Measurements from ENCODE around the gene GCNT2. TPM values are rescaled to one million over a fixed set of nuclear protein-coding genes. Genes with fewer than 3 reads are reported as not detected.

GCNT2 gene
- total and polyA plus RNA-seq, 2 donors (not counting 1 experiment from before 2014, with no cell fraction given): 1.3 to 2.1 TPM

DNA sequence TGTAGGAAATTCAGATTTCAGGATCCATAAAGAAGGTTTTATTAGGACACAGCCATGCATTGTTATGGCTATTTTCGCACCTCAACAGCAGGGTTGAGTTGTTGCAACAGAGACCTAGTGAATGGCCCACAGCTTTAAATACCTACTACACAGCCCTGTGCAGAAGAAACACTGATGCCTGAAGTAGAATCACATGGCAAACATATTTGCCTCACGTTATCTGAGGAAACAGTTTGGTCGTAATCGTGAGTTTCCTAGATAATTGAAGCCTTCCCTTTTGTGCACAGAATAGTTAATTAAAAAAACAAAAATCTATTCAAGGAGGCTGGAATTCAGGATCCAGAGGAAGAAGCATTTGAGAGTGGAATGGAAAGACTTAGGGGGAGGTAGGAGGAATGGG is 55.1 kb downstream of the GCNT2 start:
- Histone ChIP-seq H3K27me3 (ENCODE audit: control insufficient read depth, insufficient read depth, low read length) (no peaks in the 10 kb centered on the region), H3K4me2 (ENCODE audit: extremely low read depth, insufficient read depth, low read length) (no peak overlapping the region), H3K4me1 (ENCODE audit: control insufficient read depth, extremely low read depth, insufficient read depth, low read length) (no peaks in the 10 kb centered on the region), H3K79me2 (ENCODE audit: control insufficient read depth, insufficient read depth, low read length) (no peaks in the 10 kb centered on the region), H3K9ac (ENCODE audit: insufficient read depth, low read length) (no peak overlapping the region), H4K20me1 (ENCODE audit: control insufficient read depth, extremely low read depth, insufficient read depth, low read length) (no peaks in the 10 kb centered on the region), H3K9me3 (ENCODE audit: control insufficient read depth, insufficient read depth, low read depth, low read length) (no peaks in the 10 kb centered on the region), H2AFZ (ENCODE audit: low read length) (no peak overlapping the region), H3K4me3 (replicated peaks in 1 of 4; ENCODE audit: control extremely low read depth in 1 of 4, insufficient read depth in 1 of 4, low read depth in 3 of 4, low read length in 4 of 4) (no peak overlapping the region), H3K27ac (ENCODE audit: insufficient read depth, low read length) (no peak overlapping the region), H3K36me3 (ENCODE audit: control insufficient read depth, insufficient read depth, low read length) (no peaks in the 10 kb centered on the region)
- no peak for TF ChIP-seq EZH2 (IDR thresholded peaks at IDR 0.05; ENCODE audit: low read length, missing control alignments)
- DNase-seq (ENCODE audit: low read depth in 2 of 2): no peak

DNA sequence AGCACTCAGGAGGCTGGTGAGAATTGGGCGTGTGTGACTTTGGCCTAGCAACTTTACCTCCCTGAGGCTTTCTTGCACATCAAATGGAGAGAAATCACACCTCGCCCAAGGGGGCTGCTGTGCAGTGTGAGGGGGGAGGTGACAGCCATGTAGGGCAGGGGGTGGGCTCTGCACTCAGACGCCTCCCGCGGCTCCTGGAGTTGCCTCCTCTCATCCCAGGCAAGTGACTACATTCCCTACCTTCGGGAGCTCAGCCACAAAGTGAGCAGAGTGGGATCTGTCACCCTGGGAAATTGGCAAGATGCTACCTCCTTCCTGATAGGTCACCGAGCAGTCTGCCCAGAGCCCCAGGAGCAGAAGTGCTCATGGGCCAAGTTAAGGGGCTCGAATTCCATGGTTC is 56.0 kb downstream of the GCNT2 start:
- no peak overlapping the region for H3K4me3 ChIP-seq (replicated peaks in 1 of 4; ENCODE audit: control extremely low read depth in 1 of 4, insufficient read depth in 1 of 4, low read depth in 3 of 4, low read length in 4 of 4)
- H4K20me1 ChIP-seq (ENCODE audit: control insufficient read depth, extremely low read depth, insufficient read depth, low read length): no peaks in the 10 kb centered on the region
- H3K27me3 ChIP-seq (ENCODE audit: control insufficient read depth, insufficient read depth, low read length): no peaks in the 10 kb centered on the region
- H3K79me2 ChIP-seq (ENCODE audit: control insufficient read depth, insufficient read depth, low read length): no peaks in the 10 kb centered on the region
- H3K4me2 ChIP-seq (ENCODE audit: extremely low read depth, insufficient read depth, low read length): no peak overlapping the region
- no peak overlapping the region for H3K9ac ChIP-seq (ENCODE audit: insufficient read depth, low read length)
- no peaks in the 10 kb centered on the region for H3K36me3 ChIP-seq (ENCODE audit: control insufficient read depth, insufficient read depth, low read length)
- H3K4me1 ChIP-seq (ENCODE audit: control insufficient read depth, extremely low read depth, insufficient read depth, low read length): no peaks in the 10 kb centered on the region
- H2AFZ ChIP-seq (ENCODE audit: low read length): no peak overlapping the region
- H3K9me3 ChIP-seq (ENCODE audit: control insufficient read depth, insufficient read depth, low read depth, low read length): no peaks in the 10 kb centered on the region
- TF ChIP-seq, protein P1, sequence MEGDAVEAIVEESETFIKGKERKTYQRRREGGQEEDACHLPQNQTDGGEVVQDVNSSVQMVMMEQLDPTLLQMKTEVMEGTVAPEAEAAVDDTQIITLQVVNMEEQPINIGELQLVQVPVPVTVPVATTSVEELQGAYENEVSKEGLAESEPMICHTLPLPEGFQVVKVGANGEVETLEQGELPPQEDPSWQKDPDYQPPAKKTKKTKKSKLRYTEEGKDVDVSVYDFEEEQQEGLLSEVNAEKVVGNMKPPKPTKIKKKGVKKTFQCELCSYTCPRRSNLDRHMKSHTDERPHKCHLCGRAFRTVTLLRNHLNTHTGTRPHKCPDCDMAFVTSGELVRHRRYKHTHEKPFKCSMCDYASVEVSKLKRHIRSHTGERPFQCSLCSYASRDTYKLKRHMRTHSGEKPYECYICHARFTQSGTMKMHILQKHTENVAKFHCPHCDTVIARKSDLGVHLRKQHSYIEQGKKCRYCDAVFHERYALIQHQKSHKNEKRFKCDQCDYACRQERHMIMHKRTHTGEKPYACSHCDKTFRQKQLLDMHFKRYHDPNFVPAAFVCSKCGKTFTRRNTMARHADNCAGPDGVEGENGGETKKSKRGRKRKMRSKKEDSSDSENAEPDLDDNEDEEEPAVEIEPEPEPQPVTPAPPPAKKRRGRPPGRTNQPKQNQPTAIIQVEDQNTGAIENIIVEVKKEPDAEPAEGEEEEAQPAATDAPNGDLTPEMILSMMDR (conservative IDR thresholded peaks at IDR 0.05 in 1 of 2, IDR thresholded peaks at IDR 0.05 in 1 of 2; ENCODE audit: low read depth in 1 of 2, low read length in 2 of 2): no peak
- no peak for TF ChIP-seq EZH2 (IDR thresholded peaks at IDR 0.05; ENCODE audit: low read length, missing control alignments)
- DNase-seq (ENCODE audit: low read depth in 2 of 2): no peak
- H3K27ac ChIP-seq (ENCODE audit: insufficient read depth, low read length): no peak overlapping the region

DNA sequence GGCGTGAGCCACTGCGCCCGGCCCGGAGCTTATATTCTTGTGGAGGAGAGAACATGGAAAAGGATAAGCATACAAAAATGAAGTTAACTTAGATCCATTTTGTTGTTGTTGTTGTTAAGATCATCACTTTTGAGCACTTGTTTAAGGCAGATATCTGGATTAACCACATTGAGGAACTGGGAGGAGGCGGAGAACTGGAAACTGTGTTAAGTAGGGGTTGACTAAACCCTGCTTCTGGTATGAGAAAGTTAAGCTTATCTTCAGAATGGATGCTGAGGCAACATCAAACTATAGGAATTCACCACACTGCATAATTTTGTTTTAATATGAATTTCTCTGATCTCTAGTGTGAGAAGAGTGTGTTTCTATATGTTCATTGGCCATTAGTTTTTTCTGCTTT is 57.6 kb downstream of the GCNT2 start:
- H3K9ac ChIP-seq (ENCODE audit: insufficient read depth, low read length): no peak overlapping the region
- TF ChIP-seq EZH2 (IDR thresholded peaks at IDR 0.05; ENCODE audit: low read length, missing control alignments): no peak
- TF ChIP-seq, protein P1 (conservative IDR thresholded peaks at IDR 0.05 in 1 of 2, IDR thresholded peaks at IDR 0.05 in 1 of 2; ENCODE audit: low read depth in 1 of 2, low read length in 2 of 2): no peak
- no peaks in the 10 kb centered on the region for H3K27me3 ChIP-seq (ENCODE audit: control insufficient read depth, insufficient read depth, low read length)
- H3K4me1 ChIP-seq (ENCODE audit: control insufficient read depth, extremely low read depth, insufficient read depth, low read length): no peaks in the 10 kb centered on the region
- no peaks in the 10 kb centered on the region for H3K36me3 ChIP-seq (ENCODE audit: control insufficient read depth, insufficient read depth, low read length)
- H2AFZ ChIP-seq (ENCODE audit: low read length): no peak overlapping the region
- no peaks in the 10 kb centered on the region for H4K20me1 ChIP-seq (ENCODE audit: control insufficient read depth, extremely low read depth, insufficient read depth, low read length)
- H3K79me2 ChIP-seq (ENCODE audit: control insufficient read depth, insufficient read depth, low read length): no peaks in the 10 kb centered on the region
- no peak overlapping the region for H3K4me3 ChIP-seq (replicated peaks in 1 of 4; ENCODE audit: control extremely low read depth in 1 of 4, insufficient read depth in 1 of 4, low read depth in 3 of 4, low read length in 4 of 4)
- H3K27ac ChIP-seq (ENCODE audit: insufficient read depth, low read length): no peak overlapping the region
- no peaks in the 10 kb centered on the region for H3K9me3 ChIP-seq (ENCODE audit: control insufficient read depth, insufficient read depth, low read depth, low read length)
- H3K4me2 ChIP-seq (ENCODE audit: extremely low read depth, insufficient read depth, low read length): no peak overlapping the region
- no peak for DNase-seq (ENCODE audit: low read depth in 2 of 2)

Data from fibroblast of lung (primary cell).